Spinal cord (tissue), 10 donors: ENCODE measurements around the gene TP53I13. TPM values are rescaled to one million over a fixed set of nuclear protein-coding genes. Genes with fewer than 3 reads are reported as not detected.

Experiments
- DNase-seq, 6 donors: peaks; one replicate each; pipeline versions ENCODE4 v3.0.0 to v3.0.0-alpha.2; 2013 to 2015; ENCODE audit warnings: low spot score in 6 of 6, low read depth in 4 of 6
- H3K27ac ChIP-seq: one replicate; pipeline ENCODE4 v1.5.1; 2013; ENCODE audit warnings: low read depth, low read length, control low read depth
- H3K27me3 ChIP-seq: one replicate; pipeline ENCODE4 v1.6.1; 2013; ENCODE audit warnings: low read length; ENCODE audit not compliant: control insufficient read depth, insufficient read depth
- H3K36me3 ChIP-seq: one replicate; pipeline ENCODE4 v1.6.1; 2013; ENCODE audit warnings: low read length; ENCODE audit not compliant: control insufficient read depth, insufficient read depth
- H3K4me1 ChIP-seq: one replicate; pipeline ENCODE4 v1.6.1; 2013; ENCODE audit warnings: low read length; ENCODE audit not compliant: control insufficient read depth, insufficient read depth
- H3K4me3 ChIP-seq: one replicate; pipeline ENCODE4 v1.5.1; 2013; ENCODE audit warnings: low read depth, low read length, control low read depth
- H3K9me3 ChIP-seq: one replicate; pipeline ENCODE4 v1.6.1; 2013; ENCODE audit warnings: low read length; ENCODE audit not compliant: control insufficient read depth, insufficient read depth
- WGBS: methylation state at CpG from one replicate; pipeline ENCODE4 v1.1.5; 2013; ENCODE audit warnings: missing lambda C conversion rate; ENCODE audit not compliant: insufficient coverage; 5-methylcytosine and 5-hydroxymethylcytosine counted together
- long read RNA-seq, 4 donors: transcript quantifications; one replicate each; lab custom pipeline, GENCODE V29; 2026
- polyA plus RNA-seq, 2 donors: library from polyadenylated mRNA; unstranded; fragments of 120-200 nt; gene quantifications; one replicate each; pipeline ENCODE4 v1.2.1, GENCODE V29; 2013; ENCODE audit not compliant: insufficient read length in 2 of 2
- total RNA-seq, 2 donors: library from RNA; depleted of rRNA in 1 of 2; stranded (reverse); fragments of 120-200 nt in 1 of 2; fragments of >200 nt in 1 of 2; gene quantifications; one replicate each; pipeline versions ENCODE4 v1.2.3 to v1.2.4, GENCODE V29; 2013 to 2014
- donor health status: healthy.

The TP53I13 gene, protein sequence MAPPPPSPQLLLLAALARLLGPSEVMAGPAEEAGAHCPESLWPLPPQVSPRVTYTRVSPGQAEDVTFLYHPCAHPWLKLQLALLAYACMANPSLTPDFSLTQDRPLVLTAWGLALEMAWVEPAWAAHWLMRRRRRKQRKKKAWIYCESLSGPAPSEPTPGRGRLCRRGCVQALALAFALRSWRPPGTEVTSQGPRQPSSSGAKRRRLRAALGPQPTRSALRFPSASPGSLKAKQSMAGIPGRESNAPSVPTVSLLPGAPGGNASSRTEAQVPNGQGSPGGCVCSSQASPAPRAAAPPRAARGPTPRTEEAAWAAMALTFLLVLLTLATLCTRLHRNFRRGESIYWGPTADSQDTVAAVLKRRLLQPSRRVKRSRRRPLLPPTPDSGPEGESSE
- 10 to 100 TPM; 12.9 to 37.9 TPM for total RNA-seq
- polyA plus RNA-seq = 10 to 100 TPM; 23.4 to 30.1 TPM
- long read RNA-seq, donor 1, transcript TP53I13-201 (7 exons, 1,530 nt) = major isoform, 15 of 19 reads
- long read RNA-seq, donor 1, partial matches to known transcripts = 0 of 19 reads
- long read RNA-seq, donor 1, other reads (novel, unspliced or antisense) = 0 of 19 reads
- long read RNA-seq, donor 2, partial matches to known transcripts = 0 of 5 reads
- long read RNA-seq, donor 2, other reads (novel, unspliced or antisense) = 0 of 5 reads
- long read RNA-seq, donor 3, transcript TP53I13-201 (7 exons, 1,530 nt) = major isoform, 7 of 9 reads
- long read RNA-seq, donor 3, partial matches to known transcripts = 0 of 9 reads
- long read RNA-seq, donor 3, other reads (novel, unspliced or antisense) = 0 of 9 reads
- long read RNA-seq, donor 4, transcript TP53I13-201 (7 exons, 1,530 nt) = major isoform, 21 of 52 reads
- long read RNA-seq, donor 4, transcript TP53I13-206 (1 exons, 2,468 nt) = minor isoform, 10 of 52 reads
- long read RNA-seq, donor 4, partial matches to known transcripts = 21 of 52 reads
- long read RNA-seq, donor 4, other reads (novel, unspliced or antisense) = 0 of 52 reads

DNA sequence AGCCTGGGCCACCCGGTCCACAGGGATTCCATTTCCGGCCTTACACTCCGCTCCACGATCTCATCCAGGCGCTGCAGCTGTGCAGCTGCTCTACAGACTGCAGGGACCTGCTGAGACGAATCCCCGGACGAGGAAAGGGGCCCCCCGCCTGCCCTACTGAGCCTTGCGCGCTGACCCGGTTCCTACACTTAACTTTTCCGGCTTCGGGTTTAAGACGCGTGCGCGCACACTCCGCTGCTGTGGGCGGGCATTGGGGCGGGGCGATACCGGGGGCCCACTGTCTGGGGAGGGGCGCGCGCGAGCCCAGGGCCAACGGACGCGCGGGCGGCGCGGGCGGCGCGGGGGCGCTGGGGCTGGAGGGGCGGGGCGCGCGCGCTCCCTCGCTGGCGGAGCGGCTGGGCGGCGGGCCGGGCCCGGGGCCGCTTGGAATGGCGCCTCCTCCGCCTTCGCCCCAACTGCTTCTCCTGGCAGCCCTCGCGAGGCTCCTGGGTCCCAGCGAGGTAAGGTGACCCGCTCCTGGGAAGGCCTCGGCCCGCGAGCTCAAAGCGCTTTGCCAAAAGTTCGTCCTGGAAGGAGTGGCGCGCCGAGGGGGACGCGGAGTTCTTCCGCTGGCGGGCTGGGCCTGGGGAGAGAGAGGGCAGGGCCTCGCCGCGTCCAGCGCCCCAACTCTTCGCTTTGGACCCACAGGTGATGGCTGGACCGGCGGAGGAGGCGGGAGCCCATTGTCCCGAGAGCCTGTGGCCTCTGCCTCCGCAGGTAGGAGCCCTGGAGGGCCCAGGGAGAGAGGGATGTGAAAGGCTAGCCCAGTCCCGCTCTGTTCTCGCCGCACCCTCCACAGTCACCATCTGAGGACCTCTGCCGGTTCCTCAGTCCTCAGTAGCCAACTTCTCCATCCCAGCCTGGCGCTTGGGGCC is at the start of gene TP53I13:
TSS of gene TP53I13 (plus strand) at position 371 of the 914 bp plus-strand sequence. CDS start at position 429, 58 bp downstream.
- Histone ChIP-seq H3K4me1 (peaks cover 64% of the 10 kb centered on the region), H3K27ac (peak within 1 kb of the TSS; percentile 92)
- under 1% methylated on average over 83 of the region's 85 CpGs for WGBS

DNA sequence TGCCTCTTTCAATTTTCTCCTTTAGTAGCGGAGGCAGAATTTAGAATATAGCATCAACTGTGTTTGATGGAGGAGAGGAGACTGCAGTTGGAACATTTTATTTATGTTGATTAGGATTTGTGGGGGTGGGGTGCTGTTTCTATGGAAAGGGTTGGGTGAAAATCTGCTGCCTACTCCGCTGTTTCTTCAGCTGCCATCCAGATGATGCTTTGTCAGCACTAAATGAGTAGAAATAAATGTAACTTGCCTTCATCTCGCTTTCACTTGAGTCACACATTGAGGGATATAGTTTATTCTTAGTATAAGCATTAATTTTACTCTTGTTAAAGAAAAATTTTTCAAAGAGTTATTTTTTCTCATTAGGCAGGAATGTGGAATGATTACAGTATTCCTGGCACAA is 43.8 kb upstream of the TP53I13 start:
- Histone ChIP-seq H3K27ac (no peak overlapping the region), H3K36me3 (peaks cover 50% of the 10 kb centered on the region), H3K27me3 (no peaks in the 10 kb centered on the region), H3K4me3 (no peak overlapping the region), H3K9me3 (no peaks in the 10 kb centered on the region), H3K4me1 (no peaks in the 10 kb centered on the region)
- WGBS = no CpG with 5 or more reads among the region's 3 CpGs
- no peak for DNase-seq

More for the DNA sequence above, at the start of gene TP53I13:
- Histone ChIP-seq H3K36me3 (peaks cover 17% of the 10 kb centered on the region), H3K9me3 (no peaks in the 10 kb centered on the region), H3K4me3 (peak within 1 kb of the TSS; percentile 83), H3K27me3 (peaks cover 32% of the 10 kb centered on the region)
- DNase-seq = peak in 2 of 6 donors; percentile 86 to 93

DNA sequence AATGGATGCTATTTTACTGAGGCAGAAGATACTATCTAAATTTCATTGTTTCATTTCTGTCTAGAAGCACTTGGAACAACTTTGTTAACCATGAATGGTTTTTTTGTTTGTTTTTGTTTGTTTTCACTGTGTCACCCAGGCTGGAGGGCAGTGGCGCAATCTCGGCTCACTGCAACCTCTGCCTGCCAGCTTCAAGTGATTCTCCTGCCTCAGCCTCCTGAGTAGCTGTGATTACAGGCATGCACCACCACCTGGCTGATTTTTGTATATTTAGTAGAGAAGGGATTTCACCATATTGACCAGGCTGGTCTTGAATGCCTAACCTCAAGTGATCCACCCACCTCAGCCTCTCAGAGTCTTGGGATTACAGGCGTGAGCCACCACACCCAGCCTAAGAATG is 42.2 kb upstream of the TP53I13 start:
- WGBS = 100% methylated on average over 2 of the region's 3 CpGs
- H3K9me3 ChIP-seq = no peaks in the 10 kb centered on the region
- H3K27me3 ChIP-seq = no peaks in the 10 kb centered on the region
- no peak overlapping the region for H3K4me3 ChIP-seq
- H3K4me1 ChIP-seq = no peaks in the 10 kb centered on the region
- H3K36me3 ChIP-seq = peaks cover 47% of the 10 kb centered on the region
- no peak for DNase-seq
- no peak overlapping the region for H3K27ac ChIP-seq

DNA sequence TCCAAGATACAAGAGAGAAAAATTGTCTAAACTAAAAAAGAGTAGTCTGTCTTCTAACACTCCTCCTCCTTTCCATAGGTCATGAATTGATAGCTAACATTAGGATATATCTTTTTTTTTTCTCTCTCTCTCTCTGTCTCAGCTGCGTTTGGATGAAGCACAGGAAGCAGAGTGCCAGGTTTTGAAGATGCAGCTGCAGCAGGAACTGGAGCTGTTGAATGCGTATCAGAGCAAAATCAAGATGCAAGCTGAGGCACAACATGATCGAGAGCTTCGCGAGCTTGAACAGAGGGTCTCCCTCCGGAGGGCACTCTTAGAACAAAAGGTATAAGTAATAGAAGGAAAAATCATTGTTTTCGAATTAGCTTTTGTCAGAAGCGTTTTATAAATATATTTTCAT is 34.5 kb upstream of the TP53I13 start:
- 71% methylated on average over 6 of the region's 8 CpGs for WGBS
- Histone ChIP-seq H3K27ac (no peak overlapping the region), H3K9me3 (no peaks in the 10 kb centered on the region), H3K4me3 (no peak overlapping the region), H3K36me3 (peaks cover 62% of the 10 kb centered on the region), H3K4me1 (no peaks in the 10 kb centered on the region), H3K27me3 (no peaks in the 10 kb centered on the region)
- peak in 1 of 6 donors; percentile 36 for DNase-seq

DNA sequence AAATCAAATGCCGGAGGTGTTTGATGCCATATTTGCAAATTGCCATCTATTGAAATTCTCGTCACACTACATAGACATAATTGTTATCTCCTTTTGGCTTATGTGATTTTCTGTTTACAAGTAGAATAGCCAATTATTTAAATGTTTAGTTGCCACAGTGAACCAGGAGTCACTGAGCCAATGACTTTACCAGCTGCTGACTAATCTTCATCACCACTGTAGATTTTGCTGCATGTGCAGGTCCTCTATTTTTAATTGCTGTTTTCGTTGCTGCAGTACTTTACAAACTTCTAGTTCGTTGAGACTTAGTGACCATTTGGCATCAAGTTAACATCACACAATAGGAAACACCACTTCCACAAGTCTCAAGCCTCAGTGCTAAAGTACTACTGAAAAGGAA is 24.4 kb upstream of the TP53I13 start:
- Histone ChIP-seq H3K27me3 (no peaks in the 10 kb centered on the region), H3K36me3 (peaks cover 25% of the 10 kb centered on the region), H3K4me3 (no peak overlapping the region), H3K27ac (no peak overlapping the region), H3K4me1 (no peaks in the 10 kb centered on the region), H3K9me3 (no peaks in the 10 kb centered on the region)
- DNase-seq = no peak
- 27% methylated on average over 2 of the region's 4 CpGs for WGBS

DNA sequence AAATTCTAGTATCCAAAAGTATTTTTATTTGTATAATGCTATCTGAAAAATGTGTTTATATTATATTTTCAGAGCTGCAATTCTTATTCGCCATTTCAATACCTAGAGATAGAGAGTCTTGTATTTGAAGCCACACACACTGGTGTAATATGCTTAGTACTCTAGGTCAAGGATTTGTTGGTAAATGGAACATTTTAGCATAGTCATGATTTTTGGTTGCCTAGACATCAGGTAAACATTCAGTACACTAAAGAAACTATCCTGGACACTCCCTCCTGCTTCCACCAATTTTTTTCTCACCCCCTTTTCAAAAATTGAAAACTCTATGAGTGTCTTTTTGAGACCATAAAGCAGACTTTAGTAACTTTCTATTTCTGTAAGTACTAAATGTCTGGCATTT is 22.4 kb upstream of the TP53I13 start:
- DNase-seq = no peak
- no CpG with 5 or more reads among the region's 1 CpG for WGBS
- no peaks in the 10 kb centered on the region for H3K4me1 ChIP-seq

DNA sequence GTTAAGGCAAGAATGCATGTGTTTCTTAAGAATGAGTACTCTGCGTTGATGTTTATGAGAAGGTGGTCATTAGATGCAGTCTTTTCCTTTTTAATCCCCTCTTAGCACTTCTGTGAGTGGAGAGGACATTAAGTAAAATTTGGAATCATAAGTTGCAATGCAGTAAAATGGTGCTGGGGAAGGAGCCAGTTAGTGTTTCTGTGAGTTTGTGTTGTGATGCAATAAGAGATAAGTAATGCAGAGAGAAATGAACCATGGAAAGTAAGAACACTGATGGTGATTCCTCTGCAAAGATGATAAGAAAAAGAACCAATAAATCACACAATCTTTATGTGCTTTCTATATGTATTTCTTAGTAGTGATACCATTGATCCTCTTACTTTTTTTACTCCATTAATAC is 21.7 kb upstream of the TP53I13 start:
- no peaks in the 10 kb centered on the region for H3K9me3 ChIP-seq
- H3K4me3 ChIP-seq = no peak overlapping the region
- H3K36me3 ChIP-seq = peaks cover 12% of the 10 kb centered on the region
- H3K27ac ChIP-seq = no peak overlapping the region
- no peak for DNase-seq
- whole genome bisulfite sequencing = 83% methylated on average over 1 of the region's 1 CpG
- no peaks in the 10 kb centered on the region for H3K27me3 ChIP-seq
- H3K4me1 ChIP-seq = no peaks in the 10 kb centered on the region

More for the DNA sequence above, 22.4 kb upstream of the TP53I13 start:
- Histone ChIP-seq H3K9me3 (no peaks in the 10 kb centered on the region), H3K27me3 (no peaks in the 10 kb centered on the region), H3K4me3 (no peak overlapping the region), H3K36me3 (peaks cover 18% of the 10 kb centered on the region), H3K27ac (no peak overlapping the region)

DNA sequence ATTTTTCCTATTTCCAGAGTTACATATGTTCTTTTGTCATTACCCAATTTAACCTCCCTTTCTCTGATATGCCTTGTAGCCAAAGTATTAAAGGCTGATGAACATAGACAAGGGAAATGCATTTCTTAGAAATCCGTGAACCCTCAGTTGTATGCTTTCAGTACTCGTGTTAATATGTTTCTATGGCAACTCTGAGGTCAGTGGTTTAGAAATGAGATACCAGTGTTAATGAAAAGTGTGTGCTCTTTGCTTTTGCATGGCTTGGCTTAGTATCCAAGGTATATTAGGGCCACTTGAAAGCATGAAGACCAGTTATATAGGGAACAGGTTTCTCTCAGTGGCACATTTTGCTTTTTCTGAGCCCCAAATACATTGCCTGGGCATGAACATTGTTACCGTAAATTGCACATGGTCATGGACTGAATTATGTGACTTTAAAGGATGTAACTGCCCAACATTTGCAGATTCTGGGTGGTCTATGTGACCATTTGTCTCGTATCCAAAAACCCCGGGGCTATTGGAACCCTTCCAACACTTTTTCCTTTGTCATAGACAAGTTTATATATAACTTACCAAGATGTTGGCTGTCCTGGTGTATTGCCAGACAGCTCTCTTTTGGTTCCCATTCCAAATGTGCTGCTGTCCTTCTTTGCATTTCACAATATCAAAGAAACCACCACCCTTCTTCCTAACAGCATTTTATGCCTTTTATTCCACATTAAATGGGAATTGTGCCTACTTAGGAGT is 19.2 kb upstream of the TP53I13 start:
- 5% methylated on average over 2 of the region's 5 CpGs for WGBS
- H3K27ac ChIP-seq = no peak overlapping the region

More for the DNA sequence above, 19.2 kb upstream of the TP53I13 start:
- Histone ChIP-seq H3K4me3 (no peak overlapping the region), H3K4me1 (no peaks in the 10 kb centered on the region), H3K9me3 (no peaks in the 10 kb centered on the region), H3K36me3 (no peaks in the 10 kb centered on the region), H3K27me3 (no peaks in the 10 kb centered on the region)
- DNase-seq = peak in 2 of 6 donors; percentile 51 to 77
